GM18519 (cell line): ENCODE results near the gene SLC25A43.
"Not testable (repeated sequence)": the region's sequence is repeated elsewhere in the genome, so short reads cannot be mapped to it uniquely, and the experiment has no call there.

Experiments used
- ATAC-seq: cut with Tn5 transposase; IDR thresholded peaks from one replicate; pipeline ENCODE4 v1.9.1; 2021; ENCODE audit warnings: mild to moderate bottlenecking, moderate library complexity; ENCODE audit not compliant: unreplicated experiment, low FRiP score

Gene SLC25A43

GRCh38 chrX:119406776-119407175 is 7.6 kb downstream of the SLC25A43 start:
- no peak for ATAC-seq

DNA sequence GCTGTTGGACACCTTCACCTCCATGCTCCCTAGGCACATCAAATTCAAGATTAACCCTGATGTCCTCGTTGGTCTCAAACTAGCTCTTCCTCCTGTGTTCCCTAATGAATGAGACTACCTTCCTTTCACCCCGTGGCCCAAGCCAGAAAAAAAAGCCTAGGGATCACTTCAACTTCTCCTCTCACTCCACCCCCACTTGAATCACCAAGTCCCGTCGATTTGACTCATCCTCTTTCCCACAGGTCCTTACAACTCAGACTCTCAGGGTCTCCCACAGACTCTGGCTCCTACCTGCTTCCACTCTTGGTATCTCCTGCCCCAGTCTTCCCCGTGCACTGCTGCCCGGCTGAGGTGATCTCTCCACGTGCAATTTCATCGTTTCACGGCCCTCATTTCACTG is 8.5 kb downstream of the SLC25A43 start:
- no peak for ATAC-seq

DNA sequence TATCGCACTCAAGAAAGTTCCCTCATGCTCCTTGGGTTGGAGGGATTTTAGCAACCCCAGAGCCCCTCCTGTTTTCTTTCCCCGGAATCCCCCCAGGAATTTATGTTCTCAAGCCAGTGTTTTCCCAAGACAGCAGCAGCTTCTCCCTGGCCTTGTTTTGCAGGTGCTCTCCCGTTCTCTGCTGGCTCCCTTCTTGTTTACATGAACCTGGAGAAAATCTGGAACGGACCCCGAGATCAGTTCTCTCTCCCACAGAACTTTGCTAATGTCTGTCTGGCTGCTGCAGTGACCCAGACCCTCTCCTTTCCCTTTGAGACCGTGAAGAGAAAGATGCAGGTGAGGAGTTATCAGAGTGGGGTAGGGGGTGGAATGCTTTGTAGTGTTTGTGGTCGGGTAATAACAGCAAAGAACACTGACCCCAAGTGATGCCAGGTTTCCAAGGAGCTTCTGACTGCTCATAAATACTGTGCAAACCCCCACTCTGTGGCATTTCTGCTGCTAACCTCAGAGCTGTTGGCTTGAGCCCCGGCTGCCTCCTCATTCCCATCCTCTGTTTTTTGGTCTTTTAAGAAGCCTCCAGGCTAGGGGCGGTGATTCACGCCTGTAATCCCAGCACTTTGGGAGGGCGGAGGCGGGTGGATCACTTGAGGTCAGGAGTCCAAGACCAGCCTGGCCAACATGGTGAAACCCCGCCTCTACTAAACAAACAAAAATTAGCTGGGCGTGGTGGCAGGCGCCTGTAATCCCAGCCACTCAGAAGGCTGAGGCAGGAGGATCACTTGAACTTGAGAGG is 11.1 kb downstream of the SLC25A43 start:
- no peak for ATAC-seq

DNA sequence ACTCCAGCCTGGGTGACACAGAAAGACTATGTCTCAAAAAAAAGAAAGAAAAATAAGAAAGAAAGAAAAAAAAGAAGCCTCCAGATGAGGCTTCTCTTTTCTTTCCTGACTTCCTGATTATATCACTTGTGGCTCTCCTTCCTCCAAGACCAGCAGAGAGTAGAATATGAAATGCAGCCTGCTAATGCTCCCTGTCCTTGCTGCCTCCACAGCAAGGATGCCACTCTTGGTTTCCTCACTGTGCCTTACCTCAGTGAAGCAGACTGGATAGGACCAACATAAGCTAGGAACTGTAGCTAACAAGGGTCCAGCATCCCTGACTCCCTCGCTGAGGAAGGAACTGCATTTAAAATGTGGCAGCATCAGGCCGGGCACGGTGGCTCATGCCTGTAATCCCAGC is 11.7 kb downstream of the SLC25A43 start:
- ATAC-seq: no peak

DNA sequence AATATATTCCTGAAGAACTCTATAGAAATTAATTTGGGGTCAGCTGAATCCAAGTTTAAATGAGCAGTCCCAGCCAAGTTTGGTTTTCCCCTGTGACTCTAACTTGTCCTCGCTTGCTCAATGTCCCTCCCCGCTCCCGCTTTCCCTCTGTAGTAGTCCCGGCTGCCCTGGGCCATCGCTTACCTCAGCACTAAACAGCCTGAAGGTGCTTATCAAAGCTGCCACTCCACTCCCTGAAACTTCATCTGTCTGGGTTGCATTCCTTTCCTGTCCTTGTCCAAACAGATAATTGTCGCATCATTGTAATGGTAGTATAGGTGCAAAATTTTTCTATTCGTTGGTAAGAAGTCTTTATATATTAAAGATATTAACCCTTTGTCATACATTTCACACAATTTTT is 12.8 kb downstream of the SLC25A43 start:
- no peak for ATAC-seq

GRCh38 chrX:119417376-119417775 is 18.2 kb downstream of the SLC25A43 start:
- ATAC-seq: no peak

DNA sequence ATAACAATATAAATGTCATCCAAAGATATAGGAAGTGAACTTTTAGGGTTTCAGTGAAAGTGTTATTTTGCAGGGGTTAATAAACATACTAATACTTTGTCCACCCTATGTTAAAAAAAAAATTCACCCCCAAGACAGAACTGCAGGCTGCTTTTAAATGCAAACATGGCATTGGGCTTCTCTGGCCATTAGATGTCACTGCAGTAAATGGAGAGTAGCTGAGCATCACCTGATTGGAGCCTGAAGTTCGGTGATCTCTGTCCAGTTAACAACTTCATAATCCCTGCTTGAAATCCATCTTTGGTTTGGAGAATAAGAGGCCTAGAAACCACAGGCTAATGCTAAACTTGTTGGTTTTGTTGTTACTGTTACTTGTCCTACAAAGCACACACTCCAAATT is 18.7 kb downstream of the SLC25A43 start:
- ATAC-seq: no peak

- ATAC-seq: no peak
Observed at GRCh38 chrX:119419146-119419545, 20.0 kb downstream of the SLC25A43 start.

GRCh38 chrX:119419898-119420297 is 20.8 kb downstream of the SLC25A43 start:
- no peak for ATAC-seq

DNA sequence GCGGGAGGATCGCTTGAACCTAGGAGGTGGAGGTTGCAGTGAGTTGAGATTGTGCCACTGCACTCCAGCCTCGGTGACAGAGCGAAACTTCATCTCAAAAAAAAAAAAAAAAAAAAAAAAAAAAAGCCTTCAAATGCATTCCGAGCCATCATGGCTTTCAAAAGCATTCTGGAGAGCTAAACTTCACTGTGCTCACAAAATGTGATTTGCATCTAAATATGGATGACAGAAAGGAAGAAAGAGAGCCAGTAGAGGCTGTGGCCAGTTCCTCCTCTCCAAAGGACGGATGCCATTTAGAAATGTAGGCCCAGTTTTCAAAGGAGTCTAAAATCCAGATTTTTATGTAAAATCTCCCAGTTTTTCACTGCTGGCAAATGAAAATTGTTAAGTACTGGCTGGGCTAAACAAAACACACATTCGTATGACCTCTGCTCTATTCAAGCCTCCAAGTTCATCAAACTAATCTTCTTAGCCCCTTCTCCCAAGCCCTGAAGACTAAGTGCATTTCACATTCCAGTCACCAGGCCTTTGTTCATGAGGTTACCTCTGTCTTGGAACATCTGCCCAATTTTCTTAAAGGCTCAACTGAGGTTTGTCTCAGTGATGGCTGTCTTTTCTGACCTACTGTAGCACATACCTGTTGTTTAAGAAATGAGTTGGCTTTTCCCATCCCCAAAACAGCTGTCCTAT is 22.0 kb downstream of the SLC25A43 start:
- ATAC-seq: no peak

DNA sequence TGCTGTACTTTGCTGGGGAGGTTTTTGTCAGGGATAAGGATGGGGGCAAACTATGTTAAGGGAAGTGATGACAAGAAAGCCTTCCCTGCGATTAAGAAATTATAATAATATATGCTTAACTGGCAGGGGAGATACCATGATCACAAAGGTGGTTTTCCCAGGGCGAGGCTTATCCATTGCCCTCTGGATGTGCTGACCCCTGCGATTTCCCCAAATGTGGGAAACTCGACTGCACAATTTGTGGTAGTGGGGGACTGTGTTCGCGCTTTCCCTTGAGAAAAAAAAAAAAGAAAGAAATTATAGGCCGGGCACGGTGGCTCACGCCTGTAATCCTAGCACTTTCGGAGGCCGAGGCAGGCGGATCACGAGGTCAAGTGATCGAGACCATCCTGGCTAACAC is 24.5 kb downstream of the SLC25A43 start:
- no peak for ATAC-seq

DNA sequence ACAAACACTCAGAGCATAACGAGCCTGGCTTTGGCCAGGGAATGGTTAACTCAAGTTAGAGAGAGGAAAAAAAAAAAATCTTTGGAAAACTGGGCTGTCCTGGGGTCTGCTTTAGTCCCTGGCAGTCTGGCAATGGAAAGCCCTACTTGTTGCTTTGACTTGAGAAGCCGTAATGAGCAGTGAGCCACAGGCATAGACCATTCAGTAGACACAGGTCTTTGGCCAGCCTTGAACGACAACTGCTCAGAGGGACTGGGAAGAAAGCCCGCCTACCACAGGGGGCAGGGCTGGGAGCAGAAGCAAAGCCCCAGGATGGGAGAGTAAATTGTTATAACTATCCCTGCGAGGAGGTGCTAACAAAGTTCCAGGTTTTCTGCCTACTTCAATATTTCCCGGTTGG is 25.9 kb downstream of the SLC25A43 start:
- ATAC-seq: no peak

- ATAC-seq: no peak
Observed at GRCh38 chrX:119427024-119427794, 28.1 kb downstream of the SLC25A43 start.

DNA sequence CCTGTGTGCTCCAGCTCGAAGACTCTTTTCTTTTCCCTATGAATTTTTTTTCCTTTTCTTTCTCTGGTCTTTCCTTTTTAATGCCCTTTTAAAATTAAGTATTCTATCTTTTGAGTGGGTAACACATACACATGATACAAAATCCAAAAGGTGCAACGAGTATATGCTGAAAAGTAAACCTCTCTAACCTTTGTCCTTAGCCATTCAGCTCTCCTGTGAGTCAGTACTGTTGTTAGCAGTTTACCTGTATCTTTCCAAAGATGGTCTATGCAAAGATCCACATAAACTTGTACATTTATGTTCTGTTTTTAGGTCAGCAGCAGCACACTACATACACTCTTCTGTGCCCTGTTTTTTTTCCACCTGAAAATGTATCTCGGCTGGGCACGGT is 28.7 kb downstream of the SLC25A43 start:
- no peak for ATAC-seq

DNA sequence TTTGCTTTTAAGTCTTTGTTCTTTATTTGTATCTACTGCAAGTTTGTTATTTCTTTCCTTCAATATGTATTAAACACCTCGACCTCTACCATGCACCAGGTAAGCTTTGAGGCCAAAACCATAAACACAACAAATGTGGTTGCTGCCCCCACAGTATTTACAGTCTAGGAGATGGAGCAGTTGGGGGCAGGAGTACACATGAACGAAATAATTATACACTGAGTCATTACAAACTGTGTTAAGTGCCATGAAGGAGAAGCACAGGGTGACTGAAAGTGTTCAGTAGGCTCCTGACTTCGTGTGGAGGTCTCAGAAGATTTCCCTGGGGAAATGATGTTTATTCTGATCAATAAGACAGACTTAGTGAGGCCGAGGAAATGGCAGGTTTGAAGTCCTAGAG is 30.3 kb downstream of the SLC25A43 start:
- ATAC-seq: no peak

GRCh38 chrX:119441295-119441694 is 42.2 kb downstream of the SLC25A43 start:
- not testable (repeated sequence) for ATAC-seq

DNA sequence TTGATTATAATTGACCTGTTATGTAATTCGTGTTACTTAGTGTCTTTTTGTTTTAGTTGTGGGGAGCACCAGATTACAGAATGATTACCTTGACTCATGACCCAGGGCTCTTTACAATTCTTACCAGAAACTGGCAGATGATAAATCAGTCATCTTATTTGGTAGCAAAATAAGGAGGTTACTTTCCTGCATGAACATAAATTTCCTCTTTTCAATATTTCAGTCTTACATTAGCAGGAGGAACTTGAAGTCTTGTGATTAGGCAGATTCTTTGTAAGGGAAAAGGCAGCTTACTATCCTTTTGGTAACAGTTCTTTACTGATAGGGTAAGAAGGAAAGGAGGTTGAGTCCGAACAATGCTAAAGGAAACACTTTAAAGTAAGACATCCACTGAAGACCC is 43.1 kb downstream of the SLC25A43 start:
- ATAC-seq: no peak

GRCh38 chrX:119453202-119453601 is 54.1 kb downstream of the SLC25A43 start:
- no peak for ATAC-seq

- ATAC-seq: no peak
Observed at GRCh38 chrX:119455264-119455663, 56.1 kb downstream of the SLC25A43 start.

GRCh38 chrX:119459181-119459580 is 60.0 kb downstream of the SLC25A43 start:
- no peak for ATAC-seq

DNA sequence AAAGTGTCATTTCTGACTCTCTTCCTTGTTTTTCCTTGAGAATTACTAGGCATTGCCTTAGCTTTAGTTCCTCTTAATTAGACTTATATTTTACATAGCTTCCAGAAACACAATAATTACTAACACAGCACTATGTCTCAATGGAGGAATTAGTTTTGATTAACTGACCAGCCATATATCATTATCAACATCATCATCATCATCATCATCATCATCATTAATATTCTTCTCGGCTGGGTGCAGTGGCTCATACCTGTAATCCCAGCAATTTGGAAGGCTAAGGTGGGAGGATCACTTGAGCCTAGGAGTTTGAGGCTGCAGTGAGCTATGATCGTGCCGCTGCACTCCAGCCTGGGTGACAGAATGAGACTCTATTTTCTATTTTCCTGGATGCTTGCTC is 66.4 kb downstream of the SLC25A43 start:
- no peak for ATAC-seq
